GM12878 (cell line): ENCODE data around the gene OR5AS1. TPM values are rescaled to one million over a fixed set of nuclear protein-coding genes. Genes with fewer than 3 reads are reported as not detected.

Experiments
- ATAC-seq: fragments of 200-7000 bp; cut with Tn5 transposase; 3 replicates; pipeline ENCODE4 v1.9.1; 2020; ENCODE audit warnings: mild to moderate bottlenecking, moderate library complexity
- BruUV-seq: library from RNA; stranded (reverse); fragments of 400-500 nt; replicated peaks from 2 replicates; lab custom pipeline; 2021; lab: Mats Ljungman, UMichigan
- CTCF ChIA-PET: fragments of 300-600 bp; sonication (Branson Sonifier 250); formaldehyde crosslinking; extraction: SDS; loops from one replicate; lab custom pipeline; 2021; ENCODE audit warnings: inconsistent platforms; lab: Yijun Ruan, JAX
- POLR2A ChIA-PET: fragments of 350-600 bp; formaldehyde crosslinking; extraction: SDS; loops from one replicate; lab custom pipeline; 2021; ENCODE audit warnings: inconsistent platforms; lab: Charles Lee
- RAD21 ChIA-PET: fragments of 300-600 bp; sonication (Branson Sonifier 250); formaldehyde crosslinking; loops from one replicate; lab custom pipeline; 2023; ENCODE audit warnings: antibody characterized with exemption; ENCODE audit not compliant: unreplicated experiment; lab: Charles Lee
- SMC1A ChIA-PET: fragments of 300-600 bp; sonication (Branson Sonifier 250); formaldehyde crosslinking; loops from one replicate; lab custom pipeline; 2023; ENCODE audit not compliant: unreplicated experiment, uncharacterized antibody; lab: Charles Lee
- DNase-seq: peaks from one replicate; pipeline ENCODE4 v3.0.0-alpha.2; 2011; ENCODE audit warnings: low read depth, low spot score
- FAIRE-seq: peaks from 3 replicates; lab custom pipeline; 2011; peaks lifted over from hg19 to GRCh38; lab: Jason Lieb, UNC
- H2AFZ ChIP-seq: 2 replicates; pipeline ENCODE4 v1.6.0; 2011; ENCODE audit warnings: low read depth, low read length, control low read depth; ENCODE audit not compliant: control insufficient read depth
- H3K27ac ChIP-seq: 2 replicates; pipeline ENCODE4 v1.5.1; 2011; ENCODE audit warnings: control low read depth; ENCODE audit not compliant: control insufficient read depth, insufficient read depth
- H3K27me3 ChIP-seq, 2 experiments: replicated peaks in 1 of 2; 2 replicates each; pipeline versions ENCODE4 v1.6.0 to v1.6.1; 2011; ENCODE audit warnings: low read length in 1 of 2; ENCODE audit not compliant: control insufficient read depth in 2 of 2, insufficient read depth in 2 of 2
- H3K36me3 ChIP-seq, 2 experiments: 2 replicates each; pipeline ENCODE4 v1.5.1; 2011; ENCODE audit warnings: low read length in 1 of 2; ENCODE audit not compliant: control insufficient read depth in 2 of 2, insufficient read depth in 2 of 2
- H3K4me1 ChIP-seq: 2 replicates; pipeline ENCODE4 v1.6.1; 2011; ENCODE audit warnings: mild to moderate bottlenecking, low read length, moderate library complexity, mixed read lengths; ENCODE audit not compliant: control insufficient read depth, insufficient read depth
- H3K4me2 ChIP-seq: 2 replicates; pipeline ENCODE4 v1.6.0; 2011; ENCODE audit warnings: control low read depth; ENCODE audit not compliant: control insufficient read depth, insufficient read depth
- H3K4me3 ChIP-seq: fragments of 200-600 bp; sonication (generic); 2 replicates; pipeline ENCODE4 v1.5.1; 2016
- H3K79me2 ChIP-seq: 2 replicates; pipeline ENCODE4 v1.6.0; 2011; ENCODE audit warnings: low read length; ENCODE audit not compliant: control insufficient read depth, insufficient read depth
- H3K9ac ChIP-seq: 2 replicates; pipeline ENCODE4 v1.8.0; 2011; ENCODE audit warnings: low read length, control low read depth, mixed read lengths; ENCODE audit not compliant: control insufficient read depth, insufficient read depth
- H3K9me3 ChIP-seq: replicated peaks from 3 replicates; pipeline ENCODE4 v1.5.1; 2011; ENCODE audit warnings: mild to moderate bottlenecking, low read length; ENCODE audit not compliant: control insufficient read depth, insufficient read depth
- H4K20me1 ChIP-seq: 2 replicates; pipeline ENCODE4 v1.6.0; 2011; ENCODE audit not compliant: control insufficient read depth, insufficient read depth
- ASH2L ChIP-seq: fragments of 300-600, 200-600 bp; sonication (generic); IDR thresholded peaks from 2 replicates; pipeline ENCODE4 v1.6.1; 2017; ENCODE audit warnings: low read depth, mild to moderate bottlenecking, borderline replicate concordance
- BHLHE40 ChIP-seq, 2 experiments: fragments of 450-650 bp in 1 of 2; IDR thresholded peaks; 2 replicates each; pipeline ENCODE4 v1.6.1; 2011 to 2017; ENCODE audit warnings: low read depth in 2 of 2, borderline replicate concordance in 1 of 2, improper control_type of control experiment in 1 of 2, low read length in 1 of 2, mild to moderate bottlenecking in 1 of 2
- CBFB ChIP-seq: IDR thresholded peaks from 2 replicates; pipeline ENCODE4 v1.6.1; 2016; ENCODE audit warnings: antibody characterized with exemption, low read depth
- EP300 ChIP-seq, 2 experiments: fragments of 150-350 bp in 1 of 2; IDR thresholded peaks; 2 replicates each; pipeline ENCODE4 v1.6.1; 2011 to 2012; ENCODE audit warnings: low read depth in 2 of 2, low read length in 2 of 2, borderline replicate concordance in 1 of 2, improper control_type of control experiment in 1 of 2, inconsistent platforms in 1 of 2; ENCODE audit not compliant: control insufficient read depth in 1 of 2
- FOXM1 ChIP-seq: IDR thresholded peaks from 2 replicates; pipeline ENCODE4 v1.6.1; 2012; ENCODE audit warnings: low read depth, mild to moderate bottlenecking, inconsistent platforms, low read length, moderate library complexity
- JUNB ChIP-seq: IDR thresholded peaks from 2 replicates; pipeline ENCODE4 v1.6.1; 2016; ENCODE audit warnings: antibody characterized with exemption, mild to moderate bottlenecking
- MTA2 ChIP-seq: fragments of 450-650 bp; IDR thresholded peaks from 2 replicates; pipeline ENCODE4 v1.6.1; 2016; ENCODE audit warnings: low read depth, mild to moderate bottlenecking, moderate library complexity
- NR2F1 ChIP-seq: fragments of 450-650 bp; conservative IDR thresholded peaks from 2 replicates; pipeline ENCODE4 v1.6.1; 2017; ENCODE audit warnings: mild to moderate bottlenecking
- PAX5 ChIP-seq: IDR thresholded peaks from 2 replicates; pipeline ENCODE4 v1.6.1; 2011; ENCODE audit warnings: low read depth, low read length, borderline replicate concordance
- RAD51 ChIP-seq: fragments of 450-650 bp; IDR thresholded peaks from 2 replicates; pipeline ENCODE4 v1.6.1; 2016; ENCODE audit warnings: moderate library complexity, mild to moderate bottlenecking, inconsistent platforms
- RELB ChIP-seq: fragments of 450-650 bp; IDR thresholded peaks from 2 replicates; pipeline ENCODE4 v1.6.1; 2017; ENCODE audit warnings: low read depth, mild to moderate bottlenecking, moderate library complexity
- SPI1 ChIP-seq: IDR thresholded peaks from 2 replicates; pipeline ENCODE4 v1.6.1; 2011; ENCODE audit warnings: low read depth, mild to moderate bottlenecking, low read length, moderate library complexity, borderline replicate concordance; ENCODE audit not compliant: insufficient read depth
- SUPT20H ChIP-seq: IDR thresholded peaks from 2 replicates; pipeline ENCODE4 v1.6.1; 2011; ENCODE audit warnings: low read depth, mild to moderate bottlenecking, low read length, moderate library complexity, borderline replicate concordance; ENCODE audit not compliant: control insufficient read depth
- YBX1 ChIP-seq: fragments of 450-650 bp; IDR thresholded peaks from 2 replicates; pipeline ENCODE4 v1.6.1; 2016; ENCODE audit warnings: antibody characterized with exemption
- ZNF24 ChIP-seq: fragments of 450-650 bp; IDR thresholded peaks from 2 replicates; pipeline ENCODE4 v1.6.1; 2017; ENCODE audit warnings: antibody characterized with exemption, mild to moderate bottlenecking
- WGBS: methylation state at CpG from one replicate; pipeline ENCODE4 v1.1.6; 2016; ENCODE audit warnings: low lambda C conversion rate; ENCODE audit not compliant: insufficient replicate concordance, insufficient coverage; ENCODE audit errors: missing lambda C conversion rate; 5-methylcytosine and 5-hydroxymethylcytosine counted together
- in situ Hi-C: fragments of 300-500 bp; cut with MboI; formaldehyde crosslinking; loops from 9 replicates; pipeline ENCODE4 v1.14.3; 2018; ENCODE audit warnings: mixed read lengths
- intact Hi-C: fragments of 100-400 bp; cut with micrococcal nuclease; formaldehyde crosslinking; loops from one replicate; pipeline ENCODE4 v1.14.2; 2022; ENCODE audit not compliant: unreplicated experiment
- polyA plus RNA-seq, 11 experiments: library from polyadenylated mRNA; depleted of rRNA in 4 of 11; unstranded in 6 of 11; stranded (reverse) in 5 of 11; fragments of >200 nt; fragmentation: Nextera tagmentation in 4 of 11; fragmentation: Illumina TruSeq in 1 of 11; extraction: Ambion mirVana in 4 of 11; extraction: Trizol in 1 of 11; gene quantifications; 1 replicate in 1 of 11; 2 replicates in 10 of 11; pipeline versions ENCODE4 v1.2.1 to v1.2.3, GENCODE V29; 2011 to 2016; ENCODE audit warnings: inconsistent platforms in 2 of 11, missing spikeins in 2 of 11, low read depth in 1 of 11
- total RNA-seq, 4 experiments: library from RNA; depleted of rRNA in 3 of 4; stranded (reverse); fragments of >200 nt in 3 of 4; fragmentation: Illumina TruSeq in 1 of 4; extraction: Trizol in 1 of 4; gene quantifications; 2 replicates each; pipeline versions ENCODE4 v1.2.1 to v1.2.3, GENCODE V29; 2013 to 2021

The OR5AS1 gene
- total and polyA plus RNA-seq, 10 of the 15 experiments (the other 5 are each of a cell fraction or from before 2014, with no cell fraction given): not detected

- TF ChIP-seq SUPT20H (no peak), RAD51 (no peak), YBX1 (no peak), PAX5 (no peak), ASH2L (no peak), NR2F1 (no peak), FOXM1 (no peak), BHLHE40 (IDR thresholded peaks at IDR 0.05; ENCODE audit: borderline replicate concordance in 1 of 2, low read depth in 2 of 2, low read length in 1 of 2) (no peak), ZNF24 (no peak), CBFB (no peak), SPI1 (no peak)
These were observed 16.7 kb upstream of the OR5AS1 start (continued) for GRCh38 chr11:56010716-56011115.

- H3K27me3 ChIP-seq: no peaks in the 10 kb centered on the region
- no peak overlapping the region for H2AFZ ChIP-seq
- DNase-seq (peak; percentile 2), ATAC-seq (peak; percentile 90), FAIRE-seq (no peak)
- H3K27ac ChIP-seq: no peak overlapping the region
- H3K9ac ChIP-seq: no peak overlapping the region
- H3K9me3 ChIP-seq: no peaks in the 10 kb centered on the region
- intact Hi-C loops: no loop called here
- H3K4me1 ChIP-seq: no peaks in the 10 kb centered on the region
- H3K4me2 ChIP-seq: no peak overlapping the region
- WGBS: 15% methylated on average over 2 of the region's 2 CpGs
- BruUV-seq: no TSS peak
- no peak overlapping the region for H3K4me3 ChIP-seq
- H3K36me3 ChIP-seq: no peaks in the 10 kb centered on the region
- POLR2A ChIA-PET: no interaction called here
- TF ChIP-seq JUNB (no peak), RELB (peak; percentile 33; the same call in 1 of the 2 replicates), MTA2 (peak; percentile 53; the same call in 1 of the 2 replicates), EP300 (IDR thresholded peaks at IDR 0.05; ENCODE audit: borderline replicate concordance in 1 of 2, control insufficient read depth in 1 of 2, low read depth in 2 of 2, low read length in 2 of 2) (peak in 1 of 2 experiments; percentile 40; a peak in 1 of 4 replicates)
- in situ Hi-C loops: no loop called here
- H3K79me2 ChIP-seq: no peaks in the 10 kb centered on the region
- RAD21 ChIA-PET: no interaction called here
- SMC1A ChIA-PET: no interaction called here
- H4K20me1 ChIP-seq: no peaks in the 10 kb centered on the region
- CTCF ChIA-PET: no interaction called here
These were observed 13.6 kb upstream of the OR5AS1 start for GRCh38 chr11:56013805-56014204.
